ENCODE data around the gene THOC6.

DNA sequence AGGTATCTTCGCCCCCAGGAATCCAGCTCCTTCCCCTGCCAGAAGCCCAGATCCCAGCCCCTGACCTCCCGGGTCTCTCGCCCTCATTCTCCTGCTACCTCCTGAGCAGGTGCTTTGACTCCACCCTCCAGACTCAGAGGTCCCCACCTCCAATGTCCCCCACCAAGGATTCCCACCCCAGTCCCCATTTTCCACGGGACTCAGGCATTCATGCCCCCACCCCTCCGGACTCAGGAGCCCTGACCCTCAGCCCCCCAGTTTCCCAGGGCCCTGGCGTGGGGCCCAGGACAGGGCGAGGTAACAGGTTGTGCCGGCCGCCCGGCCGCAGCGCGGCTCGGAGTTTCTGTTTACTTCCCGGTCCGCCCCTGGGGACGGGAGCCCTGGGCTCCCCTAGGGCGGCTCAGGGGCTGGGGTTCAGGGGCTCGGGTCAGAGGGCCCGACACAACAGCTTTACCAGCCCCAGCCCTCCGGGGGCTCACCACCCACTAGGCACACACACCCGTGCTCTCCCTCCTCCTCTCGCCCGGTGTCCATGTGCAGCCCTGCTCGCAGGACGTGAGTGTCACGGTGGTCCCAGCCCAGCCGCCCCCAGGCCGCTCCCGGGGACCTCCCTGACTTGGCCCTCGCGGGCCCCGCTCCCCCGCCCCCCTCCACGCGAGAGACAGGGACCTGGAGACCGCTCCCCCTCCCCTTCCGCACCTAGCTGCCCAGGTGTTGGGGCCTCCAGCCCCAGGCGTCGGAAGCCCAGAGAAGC lies 12.3 kb downstream of the THOC6 start:
- TF ChIP-seq CTCF (tag by site-specific recombination; IDR thresholded peaks at IDR 0.05) (no peak), ZNF138 (tag by site-specific recombination; IDR thresholded peaks at IDR 0.05; ENCODE audit: borderline replicate concordance) (no peak), BCL11A (tag by site-specific recombination; IDR thresholded peaks at IDR 0.05; ENCODE audit: low read depth) (no peak), ZNF148 (tag by site-specific recombination; IDR thresholded peaks at IDR 0.05; ENCODE audit: borderline replicate concordance) (no peak), PRDM1 (tag by site-specific recombination; IDR thresholded peaks at IDR 0.05) (no peak), ZBTB21 (tag by site-specific recombination; IDR thresholded peaks at IDR 0.05) (no peak), ZNF248 (tag by site-specific recombination; IDR thresholded peaks at IDR 0.05) (no peak), YY1 (tag by site-specific recombination; IDR thresholded peaks at IDR 0.05) (no peak), ZBTB11 (tag by site-specific recombination; conservative IDR thresholded peaks at IDR 0.05; ENCODE audit: low read depth) (no peak)
- TF ChIP-seq, protein P1, sequence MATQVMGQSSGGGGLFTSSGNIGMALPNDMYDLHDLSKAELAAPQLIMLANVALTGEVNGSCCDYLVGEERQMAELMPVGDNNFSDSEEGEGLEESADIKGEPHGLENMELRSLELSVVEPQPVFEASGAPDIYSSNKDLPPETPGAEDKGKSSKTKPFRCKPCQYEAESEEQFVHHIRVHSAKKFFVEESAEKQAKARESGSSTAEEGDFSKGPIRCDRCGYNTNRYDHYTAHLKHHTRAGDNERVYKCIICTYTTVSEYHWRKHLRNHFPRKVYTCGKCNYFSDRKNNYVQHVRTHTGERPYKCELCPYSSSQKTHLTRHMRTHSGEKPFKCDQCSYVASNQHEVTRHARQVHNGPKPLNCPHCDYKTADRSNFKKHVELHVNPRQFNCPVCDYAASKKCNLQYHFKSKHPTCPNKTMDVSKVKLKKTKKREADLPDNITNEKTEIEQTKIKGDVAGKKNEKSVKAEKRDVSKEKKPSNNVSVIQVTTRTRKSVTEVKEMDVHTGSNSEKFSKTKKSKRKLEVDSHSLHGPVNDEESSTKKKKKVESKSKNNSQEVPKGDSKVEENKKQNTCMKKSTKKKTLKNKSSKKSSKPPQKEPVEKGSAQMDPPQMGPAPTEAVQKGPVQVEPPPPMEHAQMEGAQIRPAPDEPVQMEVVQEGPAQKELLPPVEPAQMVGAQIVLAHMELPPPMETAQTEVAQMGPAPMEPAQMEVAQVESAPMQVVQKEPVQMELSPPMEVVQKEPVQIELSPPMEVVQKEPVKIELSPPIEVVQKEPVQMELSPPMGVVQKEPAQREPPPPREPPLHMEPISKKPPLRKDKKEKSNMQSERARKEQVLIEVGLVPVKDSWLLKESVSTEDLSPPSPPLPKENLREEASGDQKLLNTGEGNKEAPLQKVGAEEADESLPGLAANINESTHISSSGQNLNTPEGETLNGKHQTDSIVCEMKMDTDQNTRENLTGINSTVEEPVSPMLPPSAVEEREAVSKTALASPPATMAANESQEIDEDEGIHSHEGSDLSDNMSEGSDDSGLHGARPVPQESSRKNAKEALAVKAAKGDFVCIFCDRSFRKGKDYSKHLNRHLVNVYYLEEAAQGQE (tag by site-specific recombination; IDR thresholded peaks at IDR 0.05): no peak

Measured in HEK293 (cell line).